Suppressor macrophage treated with lipopolysaccharide for 1 hour (primary cell): ENCODE data around the gene FUT8.

ENCODE experiments used
- DNase-seq, 3 donors: peaks; one replicate each; pipeline ENCODE4 v3.0.0-alpha.2; 2020 to 2022

FUT8 gene

GRCh38 chr14:65720171-65720570, 307.6 kb downstream of the FUT8 start:
- no peak for DNase-seq

- DNase-seq = no peak
These were observed 308.2 kb downstream of the FUT8 start for GRCh38 chr14:65720743-65721142.

GRCh38 chr14:65723348-65723747, 310.8 kb downstream of the FUT8 start:
- no peak for DNase-seq

GRCh38 chr14:65728604-65729003, 316.1 kb downstream of the FUT8 start:
- no peak for DNase-seq

GRCh38 chr14:65729566-65729965, 317.0 kb downstream of the FUT8 start:
- no peak for DNase-seq

- DNase-seq = no peak
These were observed 319.5 kb downstream of the FUT8 start for GRCh38 chr14:65731933-65732506.

- DNase-seq = no peak
These were observed 325.8 kb downstream of the FUT8 start for GRCh38 chr14:65738339-65738738.

GRCh38 chr14:65745396-65746190, 333.1 kb downstream of the FUT8 start:
- no peak for DNase-seq

- DNase-seq = no peak
These were observed 336.3 kb downstream of the FUT8 start for GRCh38 chr14:65748796-65749195.

GRCh38 chr14:65749287-65749686, 336.8 kb downstream of the FUT8 start:
- DNase-seq = no peak

- DNase-seq = no peak
These were observed 338.4 kb downstream of the FUT8 start for GRCh38 chr14:65750906-65751305.

GRCh38 chr14:65751510-65751909, 339.0 kb downstream of the FUT8 start:
- DNase-seq = no peak

- no peak for DNase-seq
These were observed 340.5 kb downstream of the FUT8 start for GRCh38 chr14:65753061-65753460.

GRCh38 chr14:65755331-65755730, 342.8 kb downstream of the FUT8 start:
- no peak for DNase-seq

GRCh38 chr14:65756880-65757279, 344.4 kb downstream of the FUT8 start:
- DNase-seq = no peak

- no peak for DNase-seq
These were observed 356.6 kb downstream of the FUT8 start for GRCh38 chr14:65769151-65769550.

GRCh38 chr14:65770681-65771080, 358.2 kb downstream of the FUT8 start:
- no peak for DNase-seq

GRCh38 chr14:65771271-65771670, 358.7 kb downstream of the FUT8 start:
- no peak for DNase-seq

GRCh38 chr14:65772466-65772865, 359.9 kb downstream of the FUT8 start:
- DNase-seq = no peak

GRCh38 chr14:65772921-65773574, 360.5 kb downstream of the FUT8 start:
- peak in 2 of 3 donors; percentile 6 to 14 for DNase-seq

- DNase-seq = no peak
These were observed 361.5 kb downstream of the FUT8 start for GRCh38 chr14:65774041-65774440.

GRCh38 chr14:65776193-65776852, 363.8 kb downstream of the FUT8 start:
- DNase-seq = no peak

- no peak for DNase-seq
These were observed 368.0 kb downstream of the FUT8 start for GRCh38 chr14:65780566-65780965.

- no peak for DNase-seq
These were observed 370.6 kb downstream of the FUT8 start for GRCh38 chr14:65783101-65783500.
